Erythroblast (primary cell): ENCODE data around the gene SRPK2.

Experiments used
- GATA1 ChIP-seq: IDR thresholded peaks from 2 replicates; pipeline ENCODE4 v1.6.1; 2011; ENCODE audit warnings: low read depth, mild to moderate bottlenecking, control low read depth, low read length, moderate library complexity
- POLR2A ChIP-seq: IDR thresholded peaks from 2 replicates; pipeline ENCODE4 v1.6.1; 2011; ENCODE audit warnings: mild to moderate bottlenecking, low read length

- TF ChIP-seq POLR2A, result no peak
- TF ChIP-seq GATA1, result no peak
Observed at GRCh38 chr7:105187302-105188169, 201.2 kb downstream of the SRPK2 start.
